SK-N-SH (cell line): ENCODE measurements around the gene SIRT1. TPM values are rescaled to one million over a fixed set of nuclear protein-coding genes. Genes with fewer than 3 reads are reported as not detected.
"Not testable (repeated sequence)": the region's sequence is repeated elsewhere in the genome, so short reads cannot be mapped to it uniquely, and the experiment has no call there.

Experiments used
- CTCF ChIA-PET: fragments of 300-600, 350-600 bp; formaldehyde crosslinking; extraction: SDS; loops from one replicate; lab custom pipeline; 2021; lab: Yijun Ruan, JAX
- POLR2A ChIA-PET: fragments of 350-600 bp; sonication (Branson Sonifier 250); formaldehyde crosslinking; extraction: SDS; loops from one replicate; lab custom pipeline; 2020; ENCODE audit warnings: antibody characterized with exemption, inconsistent platforms; lab: Yijun Ruan, JAX
- DNase-seq: peaks from one replicate; pipeline ENCODE4 v3.0.0; 2012
- H2AFZ ChIP-seq: fragments of 200-600 bp; sonication (generic); 2 replicates; pipeline ENCODE4 v1.8.1; 2016; ENCODE audit warnings: antibody characterized with exemption, mild to moderate bottlenecking, low read depth
- H3F3A ChIP-seq: fragments of 200-600 bp; sonication (generic); replicated peaks from 2 replicates; pipeline ENCODE3; 2016; ENCODE audit warnings: antibody characterized with exemption, mild to moderate bottlenecking; ENCODE audit not compliant: insufficient read depth
- H3K27ac ChIP-seq, 2 experiments: fragments of 200-500 bp in 1 of 2; fragments of 200-600 bp in 1 of 2; sonication (Bioruptor generic) in 1 of 2; sonication (generic), shearing (Covaris generic) in 1 of 2; 2 replicates each; pipeline versions ENCODE4 v1.5.1 to v1.6.1; 2014 to 2016; ENCODE audit warnings: low read depth in 2 of 2, inconsistent platforms in 1 of 2, low read length in 1 of 2, mild to moderate bottlenecking in 1 of 2, mixed read lengths in 1 of 2
- H3K27me3 ChIP-seq: fragments of 200-600 bp; sonication (generic), shearing (Covaris generic); 2 replicates; pipeline ENCODE4 v1.6.1; 2016; ENCODE audit warnings: mixed run types; ENCODE audit not compliant: insufficient read depth
- H3K36me3 ChIP-seq, 2 experiments: fragments of 200-500 bp in 1 of 2; fragments of 200-600 bp in 1 of 2; sonication (Bioruptor generic) in 1 of 2; sonication (generic) in 1 of 2; replicated peaks in 1 of 2; 2 replicates each; pipeline versions ENCODE3 to v1.5.1; 2014 to 2016; ENCODE audit warnings: low read length in 1 of 2, mild to moderate bottlenecking in 1 of 2; ENCODE audit not compliant: insufficient read depth in 2 of 2, control insufficient read depth in 1 of 2
- H3K4me1 ChIP-seq, 2 experiments: fragments of 200-500 bp in 1 of 2; fragments of 200-600 bp in 1 of 2; sonication (Bioruptor generic) in 1 of 2; sonication (generic), shearing (Covaris generic) in 1 of 2; 2 replicates each; pipeline versions ENCODE4 v1.5.1 to v1.6.1; 2014 to 2016; ENCODE audit warnings: low read depth in 1 of 2, low read length in 1 of 2, mixed run types in 1 of 2; ENCODE audit not compliant: insufficient read depth in 2 of 2, control insufficient read depth in 1 of 2
- H3K4me2 ChIP-seq: fragments of 200-600 bp; sonication (generic), shearing (Covaris generic); 2 replicates; pipeline ENCODE4 v1.6.1; 2017; ENCODE audit warnings: mixed run types
- H3K4me3 ChIP-seq, 2 experiments: fragments of 200-500 bp in 1 of 2; fragments of 200-600 bp in 1 of 2; sonication (Bioruptor generic) in 1 of 2; sonication (generic), shearing (Covaris generic) in 1 of 2; 2 replicates each; pipeline versions ENCODE4 v1.5.1 to v1.8.1; 2014 to 2016; ENCODE audit warnings: low read depth in 2 of 2, inconsistent platforms in 1 of 2, low read length in 1 of 2, mild to moderate bottlenecking in 1 of 2, mixed read lengths in 1 of 2, moderate library complexity in 1 of 2
- H3K79me2 ChIP-seq: fragments of 200-600 bp; sonication (generic); 2 replicates; pipeline ENCODE4 v1.8.1; 2017; ENCODE audit warnings: mild to moderate bottlenecking; ENCODE audit not compliant: insufficient read depth
- H3K9ac ChIP-seq: fragments of 200-600 bp; sonication (generic); 2 replicates; pipeline ENCODE4 v1.6.1; 2017; ENCODE audit warnings: mixed run types
- H3K9me2 ChIP-seq: fragments of 200-600 bp; sonication (generic); 2 replicates; pipeline ENCODE4 v1.6.1; 2017; ENCODE audit warnings: mixed run types
- H3K9me3 ChIP-seq: fragments of 200-600 bp; sonication (generic); 2 replicates; pipeline ENCODE4 v1.6.1; 2017; ENCODE audit warnings: mixed run types, mild to moderate bottlenecking, moderate library complexity
- H4K20me1 ChIP-seq: fragments of 200-600 bp; sonication (generic); 2 replicates; pipeline ENCODE4 v1.6.1; 2017; ENCODE audit warnings: mild to moderate bottlenecking, mixed run types; ENCODE audit not compliant: insufficient read depth
- CHD2 ChIP-seq: fragments of 150-350 bp; IDR thresholded peaks from 2 replicates; pipeline ENCODE4 v1.6.1; 2018; ENCODE audit warnings: low read length; ENCODE audit not compliant: partially characterized antibody
- CTCF ChIP-seq: fragments of 200-600 bp; sonication (generic); IDR thresholded peaks from 2 replicates; pipeline ENCODE4 v1.6.1; 2017; ENCODE audit warnings: antibody characterized with exemption, mild to moderate bottlenecking, moderate library complexity
- ELF1 ChIP-seq: IDR thresholded peaks from 2 replicates; pipeline ENCODE4 v1.4.0; 2012
- FOXJ3 ChIP-seq: sonication (generic); formaldehyde crosslinking; IDR thresholded peaks from 2 replicates; pipeline ENCODE4 v1.5.1; 2020; ENCODE audit warnings: mild to moderate bottlenecking, missing genetic modification reagents
- GABPA ChIP-seq: IDR thresholded peaks from 2 replicates; pipeline ENCODE4 v1.4.0; 2012; ENCODE audit warnings: low read depth, mild to moderate bottlenecking
- GATA2 ChIP-seq: sonication (generic); formaldehyde crosslinking; IDR thresholded peaks from 2 replicates; pipeline ENCODE4 v1.5.0; 2020; ENCODE audit warnings: mild to moderate bottlenecking, missing genetic modification reagents
- MEF2A ChIP-seq: IDR thresholded peaks from 2 replicates; pipeline ENCODE4 v1.4.0; 2012; ENCODE audit warnings: low read depth, borderline replicate concordance
- MXI1 ChIP-seq: IDR thresholded peaks from 2 replicates; pipeline ENCODE4 v1.6.1; 2012; ENCODE audit warnings: mild to moderate bottlenecking, low read depth, low read length, improper control_type of control experiment
- PBX3 ChIP-seq: IDR thresholded peaks from 2 replicates; pipeline ENCODE4; 2012
- RCOR1 ChIP-seq: fragments of 150-350 bp; IDR thresholded peaks from 2 replicates; pipeline ENCODE4 v1.6.1; 2017; ENCODE audit warnings: antibody characterized with exemption, low read length
- SMC3 ChIP-seq: IDR thresholded peaks from 2 replicates; pipeline ENCODE4 v1.6.1; 2012; ENCODE audit warnings: low read depth, low read length, improper control_type of control experiment
- TEAD4 ChIP-seq: IDR thresholded peaks from 2 replicates; pipeline ENCODE4 v1.4.0; 2012; ENCODE audit warnings: mild to moderate bottlenecking, borderline replicate concordance; ENCODE audit not compliant: insufficient read depth
- USF2 ChIP-seq: fragments of 150-350 bp; IDR thresholded peaks from 2 replicates; pipeline ENCODE4 v1.6.1; 2017; ENCODE audit warnings: antibody characterized with exemption, low read length, low read depth, borderline replicate concordance
- WGBS: methylation state at CpG from one replicate; pipeline ENCODE4 v1.1.6; 2017; ENCODE audit warnings: low lambda C conversion rate; 5-methylcytosine and 5-hydroxymethylcytosine counted together
- polyA plus RNA-seq, 3 experiments: library from polyadenylated mRNA; depleted of rRNA; stranded (reverse); fragments of >200 nt; gene quantifications; 2 replicates each; pipeline ENCODE4 v1.2.3, GENCODE V29; 2012

SIRT1 gene
- polyA plus RNA-seq, 1 of the 3 experiments (the other 2 are of a cell fraction), result 6.0 TPM

- POLR2A ChIA-PET, result no interaction called here
- 65% methylated on average over 3 of the region's 3 CpGs for WGBS
These were observed 8.9 kb upstream of the SIRT1 start for GRCh38 chr10:67875340-67876238.

GRCh38 chr10:67877421-67877820 lies 7.0 kb upstream of the SIRT1 start:
- not testable (repeated sequence) for H3K4me3 ChIP-seq, H3K4me1 ChIP-seq, DNase-seq, H3K9me2 ChIP-seq, H3K9ac ChIP-seq, H3K27ac ChIP-seq, H3K79me2 ChIP-seq, H3K4me2 ChIP-seq, H3K36me3 ChIP-seq, H2AFZ ChIP-seq, H3K9me3 ChIP-seq, H3F3A ChIP-seq, H3K27me3 ChIP-seq, H4K20me1 ChIP-seq
- WGBS, result 92% methylated on average over 11 of the region's 11 CpGs
- CTCF ChIA-PET, result interaction anchor here (2.7 kb wide), 1 partner anchor 22 kb away, joined by 12 read pairs; no protein-coding TSS in a partner anchor
- POLR2A ChIA-PET, result interaction anchor here (0.6 kb wide), 1 partner anchor 21 kb away, joined by 5 read pairs; no protein-coding TSS in a partner anchor

More at GRCh38 chr10:67875340-67876238, 8.9 kb upstream of the SIRT1 start:
- Histone ChIP-seq H3F3A (no peaks in the 10 kb centered on the region), H3K79me2 (no peaks in the 10 kb centered on the region), H3K9ac (no peak overlapping the region), H3K4me2 (no peak overlapping the region), H2AFZ (no peak overlapping the region), H3K4me1 (no peaks in the 10 kb centered on the region), H4K20me1 (no peaks in the 10 kb centered on the region), H3K4me3 (no peak overlapping the region)
- CTCF ChIA-PET, result interaction anchor here (0.5 to 1.3 kb wide), 2 partner anchors 10 to 333 kb away, joined by 3 read pairs; no protein-coding TSS in a partner anchor
- TF ChIP-seq GATA2 (no peak), PBX3 (no peak), MXI1 (no peak), SMC3 (no peak), USF2 (no peak), ELF1 (no peak), TEAD4 (no peak), GABPA (no peak), CHD2 (no peak), MEF2A (no peak), RCOR1 (no peak), CTCF (no peak), FOXJ3 (CRISPR knock-in tag) (no peak)
- TF ChIP-seq, all 33 proteins: peak for 0
- H3K27ac ChIP-seq, result no peak overlapping the region
- DNase-seq, result no peak
- no peaks in the 10 kb centered on the region for H3K9me2 ChIP-seq
- H3K27me3 ChIP-seq, result no peaks in the 10 kb centered on the region
- H3K9me3 ChIP-seq, result no peaks in the 10 kb centered on the region
- H3K36me3 ChIP-seq, result no peaks in the 10 kb centered on the region
